Esophagus squamous epithelium (tissue), 4 donors: ENCODE data around the gene ARHGAP8.

Source experiments
- POLR2A ChIP-seq, 4 donors: fragments of 450-650 bp; IDR thresholded peaks; one replicate each; pipeline ENCODE4 v1.6.1; 2017; ENCODE audit warnings: antibody characterized with exemption in 4 of 4, mild to moderate bottlenecking in 4 of 4, moderate library complexity in 3 of 4
- TF ChIP-seq, protein P1 (sequence below), 6 experiments: fragments of 450-650 bp in 4 of 6; fragments of 200-600 bp in 2 of 6; sonication (generic) in 2 of 6; IDR thresholded peaks; one replicate each; pipeline ENCODE4 v1.5.1; 2016 to 2019; ENCODE audit warnings: antibody characterized with exemption in 6 of 6, mild to moderate bottlenecking in 4 of 6, moderate library complexity in 4 of 6

DNA sequence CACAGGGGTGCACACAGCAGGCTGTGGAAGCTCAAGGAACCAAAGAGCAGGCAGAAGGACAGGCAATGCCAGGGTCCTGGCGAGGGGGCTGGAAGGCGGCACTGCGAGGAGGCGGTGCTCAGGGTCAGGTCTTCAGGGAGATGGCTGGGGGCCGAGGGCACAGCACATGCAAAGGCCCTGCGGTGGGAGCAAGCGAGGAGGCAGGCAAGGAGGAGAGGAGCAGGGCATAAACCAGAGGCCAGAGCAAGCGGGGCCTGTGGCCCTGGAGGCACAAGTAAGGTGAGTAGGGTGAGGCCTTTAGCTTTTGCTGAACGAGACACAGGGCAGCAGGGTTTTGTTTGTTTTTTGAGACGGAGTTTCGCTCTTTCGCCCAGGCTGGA is 126.9 kb downstream of the ARHGAP8 start:
- TF ChIP-seq, protein P1, sequence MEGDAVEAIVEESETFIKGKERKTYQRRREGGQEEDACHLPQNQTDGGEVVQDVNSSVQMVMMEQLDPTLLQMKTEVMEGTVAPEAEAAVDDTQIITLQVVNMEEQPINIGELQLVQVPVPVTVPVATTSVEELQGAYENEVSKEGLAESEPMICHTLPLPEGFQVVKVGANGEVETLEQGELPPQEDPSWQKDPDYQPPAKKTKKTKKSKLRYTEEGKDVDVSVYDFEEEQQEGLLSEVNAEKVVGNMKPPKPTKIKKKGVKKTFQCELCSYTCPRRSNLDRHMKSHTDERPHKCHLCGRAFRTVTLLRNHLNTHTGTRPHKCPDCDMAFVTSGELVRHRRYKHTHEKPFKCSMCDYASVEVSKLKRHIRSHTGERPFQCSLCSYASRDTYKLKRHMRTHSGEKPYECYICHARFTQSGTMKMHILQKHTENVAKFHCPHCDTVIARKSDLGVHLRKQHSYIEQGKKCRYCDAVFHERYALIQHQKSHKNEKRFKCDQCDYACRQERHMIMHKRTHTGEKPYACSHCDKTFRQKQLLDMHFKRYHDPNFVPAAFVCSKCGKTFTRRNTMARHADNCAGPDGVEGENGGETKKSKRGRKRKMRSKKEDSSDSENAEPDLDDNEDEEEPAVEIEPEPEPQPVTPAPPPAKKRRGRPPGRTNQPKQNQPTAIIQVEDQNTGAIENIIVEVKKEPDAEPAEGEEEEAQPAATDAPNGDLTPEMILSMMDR (IDR thresholded peaks at IDR 0.05) = no peak
- no peak for TF ChIP-seq POLR2A (IDR thresholded peaks at IDR 0.05)
